Stimulated activated CD4-positive, alpha-beta T cell treated with anti-CD3 and anti-CD28 coated beads, Interleukin-15, amount 100 ng/mL, for 1 hour (primary cell): ENCODE data around the gene PRAMEF2.
"Not testable (repeated sequence)": the region's sequence is repeated elsewhere in the genome, so short reads cannot be mapped to it uniquely, and the experiment has no call there.

Source experiments
- DNase-seq, 2 donors: peaks; one replicate each; pipeline ENCODE4 v3.0.0-alpha.2; 2020; ENCODE audit warnings: low read depth in 1 of 2, low spot score in 1 of 2

The PRAMEF2 gene, protein sequence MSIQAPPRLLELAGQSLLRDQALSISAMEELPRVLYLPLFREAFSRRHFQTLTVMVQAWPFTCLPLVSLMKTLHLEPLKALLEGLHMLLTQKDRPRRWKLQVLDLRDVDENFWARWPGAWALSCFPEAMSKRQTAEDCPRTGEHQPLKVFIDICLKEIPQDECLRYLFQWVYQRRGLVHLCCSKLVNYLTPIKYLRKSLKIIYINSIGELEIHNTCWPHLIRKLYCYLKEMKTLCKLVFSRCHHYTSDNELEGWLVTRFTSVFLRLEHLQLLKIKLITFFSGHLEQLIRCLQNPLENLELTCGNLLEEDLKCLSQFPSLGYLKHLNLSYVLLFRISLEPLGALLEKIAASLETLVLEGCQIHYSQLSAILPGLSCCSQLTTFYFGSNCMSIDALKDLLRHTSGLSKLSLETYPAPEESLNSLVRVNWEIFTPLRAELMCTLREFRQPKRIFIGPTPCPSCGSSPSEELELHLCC

DNA sequence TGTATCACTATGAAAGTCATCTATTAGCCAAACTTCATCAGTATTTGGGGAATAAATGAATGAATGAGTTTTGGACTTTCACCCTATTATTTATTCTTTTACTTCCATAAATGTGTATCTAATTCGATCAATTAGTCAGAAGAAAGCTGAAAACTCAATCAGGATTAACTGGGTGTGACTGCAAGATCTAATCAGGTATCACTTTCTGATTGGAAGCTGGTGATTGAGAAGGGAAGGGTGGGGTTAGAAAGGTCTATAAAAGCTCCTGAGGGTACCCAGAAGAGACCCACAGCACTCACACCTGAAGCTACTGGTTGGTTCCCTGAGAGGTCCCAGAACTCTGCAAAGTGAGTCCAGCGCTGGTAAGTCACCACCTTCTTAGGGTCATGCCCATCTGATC lies at the start of gene PRAMEF2:
Gene PRAMEF2 (plus strand): TSS at position 301 of the 400 bp plus-strand sequence. CDS start 1,924 bp downstream, outside the sequence.
- DNase-seq, result not testable (repeated sequence)

DNA sequence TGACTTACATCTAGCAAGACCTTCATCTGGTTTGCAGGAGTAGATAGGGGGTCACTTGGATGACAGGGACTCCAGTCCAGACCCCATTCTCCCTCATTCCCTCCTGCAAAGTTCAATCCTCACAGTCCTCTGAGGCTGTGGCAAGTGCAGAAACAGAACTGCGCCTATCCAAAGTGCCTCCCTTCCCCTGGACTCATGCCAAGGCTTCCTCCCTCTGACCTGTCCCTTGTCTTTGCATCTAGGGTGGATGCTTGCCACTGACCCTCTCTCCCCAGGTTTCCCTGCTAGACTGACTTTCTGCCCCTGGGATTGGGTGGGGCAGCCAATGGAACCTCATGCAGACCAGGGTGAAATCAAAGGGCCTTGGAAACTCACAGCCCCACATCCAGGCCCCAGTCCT lies 47.0 kb upstream of the PRAMEF2 start:
- no peak for DNase-seq

DNA sequence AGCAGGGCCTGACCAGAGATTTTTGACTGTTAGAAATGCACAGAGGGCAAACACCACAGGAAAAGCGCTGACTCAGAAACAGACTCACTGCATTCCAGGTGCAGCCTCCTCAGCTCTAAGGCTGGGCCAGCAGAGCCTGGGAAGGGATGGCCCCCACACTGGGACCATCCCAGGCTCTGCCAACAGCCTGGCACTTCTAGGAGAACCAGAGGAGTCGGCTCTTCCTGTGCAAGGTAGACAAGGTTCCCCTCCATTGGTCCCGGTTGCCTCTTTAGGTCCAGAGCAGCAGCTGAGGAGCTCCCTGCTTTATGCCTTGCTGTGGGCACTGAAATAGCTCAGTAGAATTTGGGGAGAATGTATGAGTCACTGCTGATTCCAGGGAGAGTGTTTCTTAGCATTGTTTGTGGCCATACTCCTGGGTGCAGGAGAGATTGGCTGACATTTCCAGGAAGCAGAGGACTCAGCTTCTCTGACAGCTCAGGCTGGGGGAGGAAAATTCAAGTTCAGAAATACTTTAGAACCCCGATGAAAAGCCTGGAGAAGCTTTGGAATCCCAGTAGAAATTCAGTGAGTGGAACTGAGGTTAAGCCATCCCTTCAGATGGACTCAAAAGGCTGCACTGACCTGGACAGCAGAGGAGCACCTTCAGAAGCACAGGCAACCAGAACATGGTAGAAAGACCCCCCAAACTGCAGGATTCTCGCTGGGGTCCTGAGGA lies 46.0 kb upstream of the PRAMEF2 start:
- no peak for DNase-seq

DNA sequence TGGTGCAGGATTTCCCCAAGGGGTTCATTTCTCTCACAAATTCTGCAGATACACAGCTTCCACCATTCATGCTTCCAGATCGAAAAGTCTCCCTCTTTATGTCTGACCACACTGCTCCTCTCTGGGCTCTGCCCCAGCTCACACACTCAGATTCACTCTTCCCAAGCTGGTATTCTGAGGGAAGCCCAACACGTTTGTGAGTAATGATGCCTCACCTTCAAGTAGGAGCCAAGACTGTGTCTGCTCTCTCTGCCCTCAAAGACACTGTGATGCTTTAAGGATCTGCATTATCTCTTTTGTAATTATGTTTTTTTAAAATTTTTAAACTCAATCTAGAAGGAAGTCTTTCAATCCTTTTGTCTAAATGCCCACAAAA lies 45.5 kb upstream of the PRAMEF2 start:
- DNase-seq, result no peak

DNA sequence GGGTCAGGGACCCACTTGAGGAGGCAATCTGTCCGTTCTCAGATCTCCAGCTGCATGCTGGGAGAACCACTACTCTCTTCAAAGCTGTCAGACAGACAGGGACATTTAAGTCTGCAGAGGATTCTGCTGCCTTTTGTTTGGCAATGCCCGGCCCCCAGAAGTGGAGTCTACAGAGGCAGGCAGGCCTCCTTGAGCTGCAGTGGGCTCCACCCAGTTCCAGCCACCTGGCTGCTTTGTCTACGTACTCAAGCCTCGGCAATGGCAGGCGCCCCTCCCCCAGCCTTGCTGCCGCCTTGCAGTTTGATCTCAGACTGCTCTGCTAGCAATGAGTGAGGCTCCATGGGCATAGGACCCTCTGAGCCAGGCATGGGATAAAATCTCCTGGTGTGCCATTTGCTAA lies 37.8 kb upstream of the PRAMEF2 start:
- DNase-seq, result not testable (repeated sequence)

DNA sequence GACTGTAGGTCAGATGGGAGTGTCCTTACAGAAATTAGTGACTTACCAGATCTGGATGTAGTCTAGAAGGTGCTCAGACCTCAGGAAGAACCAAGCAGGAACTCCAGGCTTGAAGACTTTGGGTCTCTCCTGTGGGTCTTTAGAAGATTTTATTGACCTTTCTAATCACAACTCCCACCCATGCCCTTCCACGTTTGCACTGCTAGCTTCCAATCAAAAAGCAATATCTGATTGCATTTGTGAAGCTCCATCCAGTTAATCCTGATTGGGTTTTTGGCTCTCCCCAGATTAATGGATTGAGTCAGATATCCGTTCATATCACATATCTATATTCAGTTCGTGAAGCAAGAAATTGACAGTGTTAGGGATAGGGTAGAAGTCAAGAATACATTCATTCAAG lies 25.6 kb upstream of the PRAMEF2 start, which contains the start of gene PRAMEF11:
Gene PRAMEF11 (minus strand): TSS at position 101 of the 400 bp plus-strand sequence. CDS start 2,621 bp downstream, outside the sequence.
- not testable (repeated sequence) for DNase-seq

DNA sequence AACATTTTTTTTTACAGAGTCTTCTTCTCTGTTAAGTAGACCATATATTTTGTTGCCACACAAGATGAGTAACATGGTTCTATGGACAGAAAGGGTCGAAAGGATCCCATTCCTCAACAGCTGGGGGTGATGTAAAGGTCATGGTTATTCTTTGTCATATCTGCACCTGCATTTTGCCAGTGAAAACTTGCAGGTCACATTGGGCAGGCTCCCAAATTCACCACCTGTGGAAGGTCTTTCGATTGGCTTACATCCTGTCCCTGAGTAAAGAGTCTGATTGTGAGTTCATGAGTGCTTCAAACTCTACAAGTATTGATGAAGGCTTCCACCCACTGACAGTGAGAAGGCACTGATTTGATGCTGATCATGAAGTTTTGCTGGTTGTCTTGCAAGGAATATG lies 23.6 kb upstream of the PRAMEF2 start:
- DNase-seq, result not testable (repeated sequence)

DNA sequence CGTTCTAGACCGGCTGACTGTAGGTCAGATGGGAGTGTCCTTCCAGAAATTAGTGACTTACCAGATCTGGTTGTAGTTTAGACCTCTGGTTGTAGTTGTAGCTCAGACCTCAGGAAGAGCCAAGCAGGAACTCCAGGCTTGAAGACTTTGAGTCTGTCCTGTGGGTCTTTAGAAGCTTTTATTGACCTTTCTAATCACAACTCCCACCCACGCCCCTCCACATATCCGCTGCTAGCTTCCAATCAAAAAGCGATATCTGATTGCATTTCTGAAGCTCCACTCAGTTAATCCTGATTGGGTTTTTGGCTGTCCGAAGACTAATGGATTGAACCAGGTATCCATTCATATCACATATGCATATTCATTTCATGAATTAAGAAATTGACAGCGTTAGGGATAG lies 8.3 kb upstream of the PRAMEF2 start, which contains the start of gene HNRNPCL1:
Gene HNRNPCL1 (minus strand): TSS at position 101 of the 400 bp plus-strand sequence. CDS start 431 bp downstream, outside the sequence.
- not testable (repeated sequence) for DNase-seq

DNA sequence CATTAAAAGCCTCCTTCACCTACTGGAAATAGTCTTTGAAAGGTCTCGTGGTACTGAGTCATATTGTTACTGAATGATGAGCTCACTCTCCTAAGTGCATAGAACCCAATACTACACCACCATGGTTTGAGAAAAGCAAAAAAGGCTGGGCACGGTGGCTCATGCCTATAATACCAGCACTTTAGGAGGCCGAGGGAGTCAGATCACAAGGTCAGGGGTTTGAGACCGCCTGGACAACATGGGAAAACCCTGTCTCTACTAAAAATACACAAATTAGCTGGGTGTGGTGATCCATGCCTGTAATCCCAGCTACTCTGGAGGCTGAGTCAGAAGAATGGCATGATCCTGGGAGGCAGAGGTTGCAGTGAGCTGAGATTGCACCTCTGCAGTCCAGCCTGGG lies 5.1 kb upstream of the PRAMEF2 start:
- DNase-seq, result no peak

DNA sequence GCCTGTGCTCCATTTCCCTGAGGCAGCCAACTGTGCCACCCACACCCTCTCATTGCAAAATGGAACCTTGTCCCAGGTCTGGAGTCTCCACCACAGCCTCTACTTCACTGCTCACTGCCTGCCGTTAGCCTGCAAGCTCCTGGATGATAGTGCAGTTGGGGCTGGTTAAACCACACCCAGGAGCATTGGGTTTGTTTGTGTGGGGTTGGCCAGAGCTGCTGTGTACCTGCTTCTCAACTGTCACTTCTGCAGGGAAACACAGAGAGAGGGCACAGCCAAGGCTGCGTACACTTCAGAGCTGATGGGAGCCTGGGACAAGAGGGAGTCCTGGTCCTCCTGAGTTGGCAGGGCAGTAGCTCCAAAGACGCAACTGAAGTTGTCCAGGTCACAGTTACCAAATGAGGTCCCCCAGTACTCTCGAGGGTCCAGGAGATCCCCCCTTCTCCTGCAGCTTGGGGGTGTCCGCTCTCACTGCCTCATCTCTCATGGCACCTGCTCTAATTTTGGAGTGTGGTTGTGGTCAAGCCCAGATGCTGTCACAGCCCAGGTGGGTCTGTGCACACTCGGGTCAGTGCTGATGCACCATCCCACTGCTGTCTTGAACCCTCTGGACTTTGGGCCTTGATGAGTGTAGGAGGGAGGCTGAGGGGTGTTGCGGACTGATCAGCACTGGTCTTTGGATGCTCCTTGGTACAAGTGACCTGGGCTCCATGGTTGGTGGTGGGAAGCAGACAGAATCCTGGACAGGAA lies 6.4 kb downstream of the PRAMEF2 start:
- not testable (repeated sequence) for DNase-seq

DNA sequence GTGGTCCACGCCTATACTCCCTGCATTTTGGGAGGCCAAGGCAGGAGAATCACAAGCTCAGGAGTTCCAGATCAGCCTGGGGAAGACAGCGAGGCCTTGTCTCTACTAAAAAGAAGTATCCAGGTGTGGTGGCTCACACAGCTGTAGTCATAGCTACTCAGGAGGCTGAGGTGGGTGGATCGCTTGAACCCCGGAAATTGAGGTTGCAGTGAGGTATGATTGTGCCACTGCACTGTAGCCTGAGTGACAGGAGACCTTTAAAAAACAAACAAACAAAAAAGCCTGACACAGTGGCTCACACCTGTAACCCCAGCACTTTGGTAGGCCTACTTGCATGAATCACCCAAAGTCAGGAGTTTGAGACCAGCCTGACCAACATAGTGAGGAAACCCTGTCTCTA lies 21.6 kb downstream of the PRAMEF2 start:
- DNase-seq, result not testable (repeated sequence)

DNA sequence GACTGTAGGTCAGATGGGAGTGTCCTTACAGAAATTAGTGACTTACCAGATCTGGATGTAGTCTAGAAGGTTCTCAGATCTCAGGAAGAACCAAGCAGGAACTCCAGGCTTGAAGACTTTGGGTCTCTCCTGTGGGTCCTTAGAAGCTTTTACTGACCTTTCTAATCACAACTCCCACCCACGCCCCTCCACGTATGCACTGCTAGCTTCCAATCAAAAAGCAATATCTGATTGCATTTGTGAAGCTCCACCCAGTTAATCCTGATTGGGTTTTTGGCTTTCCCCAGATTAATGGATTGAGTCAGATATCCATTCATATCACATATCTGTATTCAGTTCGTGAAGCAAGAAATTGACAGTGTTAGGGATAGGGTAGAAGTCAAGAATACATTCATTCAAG lies 29.2 kb downstream of the PRAMEF2 start, which contains the start of gene PRAMEF4:
Gene PRAMEF4 (minus strand): TSS at position 101 of the 400 bp plus-strand sequence. CDS start 2,807 bp downstream, outside the sequence.
- not testable (repeated sequence) for DNase-seq

DNA sequence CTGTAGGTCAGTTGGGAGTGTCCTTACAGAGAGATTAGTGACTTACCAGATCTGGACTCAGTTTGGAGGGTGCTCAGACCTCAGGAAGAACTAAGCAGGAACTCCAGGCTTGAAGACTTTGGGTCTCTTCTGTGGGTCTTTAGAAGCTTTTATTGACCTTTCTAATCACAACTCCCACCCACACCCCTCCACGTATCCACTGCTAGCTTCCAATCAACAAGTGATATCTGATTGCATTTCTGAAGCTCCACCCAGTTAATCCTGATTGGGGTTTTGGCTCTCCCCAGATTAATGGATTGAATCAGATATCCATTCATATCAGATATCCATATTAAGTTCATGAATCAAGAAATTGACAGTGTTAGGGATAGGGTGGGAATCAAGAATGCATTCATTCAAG lies 41.3 kb downstream of the PRAMEF2 start, which contains the start of gene PRAMEF10:
Gene PRAMEF10 (minus strand): TSS at position 101 of the 400 bp plus-strand sequence. CDS start 2,423 bp downstream, outside the sequence.
- not testable (repeated sequence) for DNase-seq

DNA sequence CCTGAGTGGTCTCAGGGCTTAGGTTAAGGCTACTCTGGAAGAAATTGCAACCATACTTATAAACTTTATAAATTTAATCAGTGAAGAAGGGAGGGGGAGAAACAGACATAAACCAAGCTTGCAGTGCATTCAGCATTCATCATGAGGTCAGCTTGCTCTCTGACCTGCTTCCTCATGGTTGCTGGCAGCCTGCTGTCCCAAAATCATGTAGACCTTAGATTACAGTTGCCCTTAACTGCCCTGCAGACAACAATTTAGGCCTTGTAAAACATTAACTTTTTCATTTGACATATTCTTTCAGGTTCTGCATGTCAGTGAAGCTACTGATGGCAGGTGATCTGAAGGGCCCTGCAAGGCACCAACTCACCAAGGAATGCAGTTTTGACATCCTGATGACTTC lies 42.3 kb downstream of the PRAMEF2 start:
- not testable (repeated sequence) for DNase-seq

DNA sequence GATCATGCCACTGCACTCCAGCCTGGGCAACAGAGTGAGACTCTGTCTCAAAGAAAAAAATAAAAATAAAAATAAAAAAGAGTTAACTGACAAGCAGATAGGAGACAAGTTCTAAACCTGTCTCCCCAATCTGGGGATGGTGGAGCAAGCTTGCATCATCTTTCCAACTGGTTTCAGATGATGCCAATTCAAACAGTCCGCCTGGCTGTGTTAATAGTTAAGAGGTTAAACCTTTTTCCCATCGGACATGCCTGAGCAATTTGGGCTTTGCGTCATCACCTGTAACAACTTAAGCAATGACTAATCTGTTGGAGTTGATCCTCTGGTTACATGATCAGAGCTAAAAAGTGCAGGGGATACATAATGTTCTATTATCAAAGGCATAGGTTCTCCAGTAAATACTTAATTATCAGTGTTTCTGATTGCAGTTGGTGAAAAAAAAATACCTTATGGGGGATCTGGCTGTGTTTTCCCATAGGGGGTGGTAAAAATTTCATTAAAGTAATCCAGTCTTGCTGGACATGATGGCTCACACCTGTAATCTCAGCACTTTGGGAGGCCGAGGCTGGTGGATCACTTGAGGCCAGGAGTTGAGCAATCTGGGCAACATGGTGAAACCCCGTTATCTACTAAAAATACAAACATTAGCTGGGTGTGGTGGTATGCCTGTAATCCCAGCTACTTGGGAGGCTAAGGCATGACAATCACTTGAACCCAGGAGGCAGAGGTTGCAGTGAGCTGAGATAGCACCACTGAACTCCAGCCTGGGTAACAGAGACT lies 47.1 kb downstream of the PRAMEF2 start:
- not testable (repeated sequence) for DNase-seq
